Femur (tissue), 1 donor: Measurements from ENCODE around the gene IRF5.
"Not testable (repeated sequence)": the region's sequence is repeated elsewhere in the genome, so short reads cannot be mapped to it uniquely, and the experiment has no call there.

Experiments used
- DNase-seq: peaks from one replicate; pipeline ENCODE4 v3.0.0-alpha.2; 2017

The IRF5 gene

DNA sequence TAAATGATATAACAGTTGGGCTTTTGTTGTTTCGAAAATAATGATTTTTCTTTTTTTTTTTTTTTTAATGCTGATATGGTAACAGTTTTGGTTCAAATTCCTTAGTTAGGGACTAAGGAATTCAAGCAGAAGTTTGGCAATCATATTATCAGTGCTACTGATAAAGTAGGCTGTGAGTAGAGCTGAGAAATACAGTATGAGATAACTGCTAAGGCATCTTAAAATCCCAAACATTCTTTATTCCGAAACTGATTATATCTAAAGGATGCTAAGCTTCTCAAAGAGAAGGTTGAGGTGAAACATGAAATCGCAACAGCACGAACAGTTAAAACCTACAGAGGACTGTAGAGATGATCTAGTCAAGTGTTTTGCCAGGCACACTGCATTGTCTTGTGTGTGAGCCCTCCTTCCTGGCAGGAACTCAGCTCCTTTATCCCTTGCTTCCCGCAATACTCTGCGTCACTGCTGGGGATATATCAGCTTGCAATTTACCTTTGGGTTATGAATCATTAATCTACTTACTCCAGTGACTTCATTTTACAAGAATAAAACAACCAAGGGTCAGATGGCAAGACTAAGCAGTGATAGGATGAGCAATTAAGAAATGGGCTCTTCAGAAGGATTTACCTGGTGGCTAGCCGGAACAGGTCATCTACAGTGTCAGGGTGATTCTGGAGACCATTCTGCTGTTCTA is 36.7 kb downstream of the IRF5 start:
- no peak for DNase-seq

DNA sequence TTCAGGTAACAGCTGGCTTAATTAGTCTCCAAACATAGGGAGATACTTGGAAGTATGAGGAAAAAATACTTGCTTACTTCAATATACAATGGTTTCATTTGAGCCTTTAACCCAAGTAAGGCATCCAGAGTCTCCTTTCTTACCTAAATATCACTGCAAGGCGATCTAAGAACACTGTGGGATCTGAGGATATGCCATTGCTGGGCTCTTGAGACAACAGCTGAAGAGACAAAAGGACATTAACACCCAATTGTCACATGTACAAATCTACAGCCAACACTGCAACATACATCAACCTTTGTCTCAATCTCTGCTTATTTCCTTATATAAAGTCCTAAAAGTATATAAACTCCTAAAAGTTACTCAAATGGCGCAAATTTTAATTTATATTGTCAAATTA is 44.4 kb downstream of the IRF5 start:
- no peak for DNase-seq

DNA sequence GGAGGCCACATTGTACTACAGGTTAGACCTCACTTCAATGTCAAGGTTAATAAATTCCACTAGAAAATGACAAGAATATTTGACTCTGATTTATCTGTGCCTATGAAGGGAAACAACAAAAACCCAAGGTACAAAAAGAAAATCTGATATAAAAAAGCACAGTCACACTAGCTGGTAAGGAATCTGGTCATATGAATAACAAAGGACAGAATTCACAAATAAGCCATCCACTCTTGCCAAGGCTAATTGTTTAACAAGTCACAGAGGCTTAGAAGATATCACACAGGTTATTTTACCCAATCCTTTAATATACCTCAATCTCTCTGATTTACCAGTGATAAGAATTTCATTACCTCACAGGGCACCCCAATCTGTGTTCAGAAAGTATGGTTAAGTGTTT is 47.9 kb downstream of the IRF5 start:
- DNase-seq, result no peak

DNA sequence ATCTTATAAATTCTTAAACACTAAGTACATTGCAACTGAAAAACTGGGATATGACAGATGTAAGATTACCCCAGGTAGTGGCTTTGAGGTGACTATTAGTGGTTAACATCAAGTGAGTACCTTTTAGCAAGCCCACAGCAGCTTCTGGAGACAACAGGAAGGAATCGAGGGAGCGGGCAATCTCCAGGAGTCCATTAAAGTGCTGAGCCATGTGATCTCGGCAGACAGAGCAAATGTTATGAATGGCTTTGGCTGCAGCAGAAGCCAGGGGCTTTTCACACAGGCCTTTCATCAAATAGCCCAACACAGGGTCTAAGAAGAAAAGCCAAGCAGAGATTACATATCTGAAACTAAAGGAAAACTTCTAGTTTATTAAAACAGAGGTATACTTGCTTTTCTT is 48.9 kb downstream of the IRF5 start:
- DNase-seq, result no peak

DNA sequence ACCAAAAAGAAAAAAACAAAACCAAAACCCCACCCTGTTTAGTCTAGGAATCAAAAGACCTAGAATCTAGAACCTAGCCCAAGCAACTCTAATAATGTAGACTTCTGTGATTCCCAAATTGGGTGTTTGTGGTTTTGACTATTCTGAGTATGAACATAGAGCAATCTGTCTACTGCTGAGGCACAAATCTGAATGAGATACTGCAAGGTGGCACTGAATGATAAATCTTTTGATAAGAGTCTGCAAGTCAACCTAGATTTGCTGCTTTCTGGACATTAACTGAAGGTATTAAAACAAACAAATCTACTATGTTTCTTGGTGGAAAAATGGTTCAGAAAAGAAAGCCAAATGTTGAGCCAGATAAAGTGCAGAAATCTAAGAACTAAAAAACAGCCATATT is 50.6 kb downstream of the IRF5 start:
- DNase-seq, result no peak

DNA sequence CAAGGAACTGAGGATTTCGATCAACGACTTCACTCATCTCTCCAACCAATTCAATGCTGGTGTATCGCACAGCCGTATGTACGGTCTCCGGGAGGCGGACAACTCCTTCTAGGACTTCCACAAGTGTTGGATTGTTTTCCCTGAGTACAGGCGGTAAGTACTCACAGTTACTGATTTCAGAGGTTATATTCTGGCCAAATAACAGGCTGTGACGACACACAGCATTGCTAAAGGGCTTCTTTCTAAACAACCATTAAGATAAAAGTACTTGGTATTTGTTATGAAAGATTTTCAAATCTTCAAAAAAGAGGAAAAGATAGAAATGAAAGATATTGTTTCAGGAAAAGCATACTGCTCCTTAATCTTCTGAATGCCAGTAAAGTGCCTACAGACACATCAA is 52.2 kb downstream of the IRF5 start:
- no peak for DNase-seq

DNA sequence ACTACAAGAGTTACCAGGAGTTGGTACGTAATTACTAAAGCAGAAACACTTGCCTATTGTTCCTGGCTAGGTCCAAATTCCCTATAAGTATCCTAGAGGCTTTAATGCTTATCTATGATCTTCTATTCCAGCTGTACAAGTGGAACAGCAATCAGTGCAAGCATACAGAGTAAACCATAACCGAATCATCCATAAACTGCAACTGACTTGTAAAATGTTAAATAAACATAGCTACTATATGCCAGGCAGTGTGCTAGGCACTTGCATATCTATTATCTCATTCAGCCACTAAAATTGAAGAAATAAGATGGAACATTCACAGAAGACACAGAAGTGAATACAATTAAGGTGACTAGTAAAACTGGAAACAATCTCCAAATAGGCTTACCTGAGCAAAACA is 55.7 kb downstream of the IRF5 start:
- DNase-seq, result no peak

DNA sequence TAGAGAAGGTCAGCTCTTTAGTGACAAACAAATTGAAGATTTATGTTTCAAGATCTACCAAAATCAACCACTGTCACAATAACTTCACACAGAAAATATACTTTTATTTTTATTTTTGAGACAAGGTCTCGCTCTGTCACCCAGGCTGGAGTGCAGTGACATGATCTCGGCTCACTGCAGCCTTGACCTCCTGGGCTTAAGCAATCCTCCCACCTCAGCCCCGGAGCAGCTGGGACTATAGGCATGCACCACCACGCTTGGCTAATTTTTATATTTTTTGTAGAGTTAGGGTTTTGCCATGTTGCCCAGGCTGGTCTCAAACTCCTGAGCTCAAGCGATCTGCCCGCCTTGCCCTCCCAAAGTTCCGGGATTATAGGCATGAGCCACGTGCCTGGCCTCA is 56.8 kb downstream of the IRF5 start:
- DNase-seq, result not testable (repeated sequence)

DNA sequence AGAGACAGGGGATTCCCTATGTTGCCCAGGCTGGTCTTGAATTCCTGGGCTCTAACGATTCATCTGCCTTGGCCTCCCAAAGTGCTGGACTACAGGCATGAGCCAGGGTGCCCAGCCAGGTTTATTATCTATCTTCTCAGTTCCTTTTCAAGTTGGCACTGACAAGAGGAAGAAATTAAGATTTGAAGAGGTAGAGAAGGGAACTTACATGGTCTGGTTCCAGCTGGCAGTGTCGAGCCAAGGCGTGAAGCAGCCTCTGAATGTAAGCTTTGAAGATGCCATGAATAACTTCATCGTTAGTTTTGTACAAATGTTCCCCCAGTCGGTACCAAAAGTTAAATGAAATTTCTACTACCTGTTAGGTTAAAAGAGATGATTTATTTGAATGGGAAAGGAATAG is 59.5 kb downstream of the IRF5 start:
- DNase-seq, result no peak
